HG02610 (cell line): ENCODE measurements around the gene RACK1.
A peak's percentile ranks its signal among the peaks of the same experiment; 100 is the strongest.

Source experiments
- ATAC-seq: cut with Tn5 transposase; IDR thresholded peaks from one replicate; pipeline ENCODE4 v1.9.1; 2021; ENCODE audit warnings: mild to moderate bottlenecking, moderate library complexity; ENCODE audit not compliant: unreplicated experiment

Gene RACK1

GRCh38 chr5:181198905-181199519, 44.7 kb downstream of the RACK1 start:
- ATAC-seq: peak; percentile 71

GRCh38 chr5:181198106-181198685, 45.5 kb downstream of the RACK1 start:
- no peak for ATAC-seq

- ATAC-seq: no peak
Measured at GRCh38 chr5:181197326-181197951, 46.3 kb downstream of the RACK1 start.

GRCh38 chr5:181195249-181195761, 48.4 kb downstream of the RACK1 start:
- ATAC-seq: no peak

GRCh38 chr5:181194489-181195248, 49.0 kb downstream of the RACK1 start:
- ATAC-seq: no peak

- ATAC-seq: no peak
Measured at GRCh38 chr5:181193656-181194055, 50.0 kb downstream of the RACK1 start.

- no peak for ATAC-seq
Measured at GRCh38 chr5:181192337-181193046, 51.2 kb downstream of the RACK1 start.

- ATAC-seq: peak; percentile 57
Measured at GRCh38 chr5:181191526-181192336, 52.0 kb downstream of the RACK1 start.

- ATAC-seq: no peak
Measured at GRCh38 chr5:181190711-181191525, 52.8 kb downstream of the RACK1 start.

GRCh38 chr5:181189962-181190710, 53.6 kb downstream of the RACK1 start:
- no peak for ATAC-seq

GRCh38 chr5:181189363-181189961, 54.2 kb downstream of the RACK1 start:
- ATAC-seq: no peak

- no peak for ATAC-seq
Measured at GRCh38 chr5:181188700-181189362, 54.9 kb downstream of the RACK1 start.

- no peak for ATAC-seq
Measured at GRCh38 chr5:181187500-181188213, 56.0 kb downstream of the RACK1 start.

- no peak for ATAC-seq
Measured at GRCh38 chr5:181186986-181187499, 56.7 kb downstream of the RACK1 start.
